Rectal smooth muscle tissue (tissue), 1 donor: ENCODE measurements around the gene SURF1.
"Not testable (repeated sequence)": the region's sequence is repeated elsewhere in the genome, so short reads cannot be mapped to it uniquely, and the experiment has no call there.

ENCODE experiments used
- H3K27ac ChIP-seq: one replicate; pipeline ENCODE4 v1.7.0; 2013; ENCODE audit warnings: low read depth, low read length, inconsistent platforms
- H3K27me3 ChIP-seq: one replicate; pipeline ENCODE4 v1.7.0; 2013; ENCODE audit warnings: low read length; ENCODE audit not compliant: control insufficient read depth, insufficient read depth
- H3K36me3 ChIP-seq: one replicate; pipeline ENCODE4 v1.7.0; 2013; ENCODE audit warnings: low read length; ENCODE audit not compliant: control insufficient read depth, insufficient read depth
- H3K4me1 ChIP-seq: one replicate; pipeline ENCODE4 v1.7.0; 2013; ENCODE audit warnings: low read length; ENCODE audit not compliant: control insufficient read depth, insufficient read depth
- H3K4me3 ChIP-seq: one replicate; pipeline ENCODE4 v1.7.0; 2013; ENCODE audit warnings: low read length
- H3K9ac ChIP-seq: one replicate; pipeline ENCODE4 v1.7.0; 2013; ENCODE audit warnings: low read length

The SURF1 gene

GRCh38 chr9:133333011-133333410 lies 23.3 kb downstream of the SURF1 start:
- no peak overlapping the region for H3K9ac ChIP-seq
- no peak overlapping the region for H3K27ac ChIP-seq
- H3K36me3 ChIP-seq = peaks cover 38% of the 10 kb centered on the region
- H3K4me1 ChIP-seq = no peaks in the 10 kb centered on the region
- H3K27me3 ChIP-seq = no peaks in the 10 kb centered on the region
- H3K4me3 ChIP-seq = no peak overlapping the region

GRCh38 chr9:133332381-133332730 lies 23.9 kb downstream of the SURF1 start:
- Histone ChIP-seq H3K27ac (no peak overlapping the region), H3K9ac (no peak overlapping the region), H3K36me3 (peaks cover 38% of the 10 kb centered on the region), H3K4me1 (no peaks in the 10 kb centered on the region), H3K4me3 (no peak overlapping the region), H3K27me3 (no peaks in the 10 kb centered on the region)

- Histone ChIP-seq H3K27ac (no peak overlapping the region), H3K36me3 (peaks cover 38% of the 10 kb centered on the region), H3K4me1 (no peaks in the 10 kb centered on the region), H3K4me3 (no peak overlapping the region), H3K9ac (no peak overlapping the region), H3K27me3 (no peaks in the 10 kb centered on the region)
Observed at GRCh38 chr9:133331641-133332380, 24.5 kb downstream of the SURF1 start.

- Histone ChIP-seq H3K4me1 (no peaks in the 10 kb centered on the region), H3K9ac (no peak overlapping the region), H3K4me3 (no peak overlapping the region), H3K36me3 (peaks cover 38% of the 10 kb centered on the region), H3K27me3 (no peaks in the 10 kb centered on the region), H3K27ac (no peak overlapping the region)
Observed at GRCh38 chr9:133331221-133331620, 25.1 kb downstream of the SURF1 start.

GRCh38 chr9:133329306-133330156 lies 26.8 kb downstream of the SURF1 start:
- H3K36me3 ChIP-seq = peaks cover 38% of the 10 kb centered on the region
- H3K27ac ChIP-seq, H3K4me3 ChIP-seq, H3K9ac ChIP-seq, H3K4me1 ChIP-seq, H3K27me3 ChIP-seq: not testable (repeated sequence)

GRCh38 chr9:133327834-133328484 lies 28.3 kb downstream of the SURF1 start:
- no peak overlapping the region for H3K27ac ChIP-seq
- no peaks in the 10 kb centered on the region for H3K27me3 ChIP-seq
- peaks cover 24% of the 10 kb centered on the region for H3K36me3 ChIP-seq
- H3K4me1 ChIP-seq = no peaks in the 10 kb centered on the region
- H3K4me3 ChIP-seq = no peak overlapping the region
- H3K9ac ChIP-seq = no peak overlapping the region

- H3K4me3 ChIP-seq, H3K9ac ChIP-seq, H3K27ac ChIP-seq, H3K4me1 ChIP-seq, H3K27me3 ChIP-seq: not testable (repeated sequence)
- H3K36me3 ChIP-seq = peaks cover 15% of the 10 kb centered on the region
Observed at GRCh38 chr9:133327021-133327420, 29.3 kb downstream of the SURF1 start.

- H3K4me3 ChIP-seq = no peak overlapping the region
- H3K9ac ChIP-seq = no peak overlapping the region
- no peaks in the 10 kb centered on the region for H3K4me1 ChIP-seq
- no peaks in the 10 kb centered on the region for H3K36me3 ChIP-seq
- no peaks in the 10 kb centered on the region for H3K27me3 ChIP-seq
- no peak overlapping the region for H3K27ac ChIP-seq
Observed at GRCh38 chr9:133323991-133324703, 32.1 kb downstream of the SURF1 start.

- no peak overlapping the region for H3K27ac ChIP-seq
- no peaks in the 10 kb centered on the region for H3K36me3 ChIP-seq
- no peaks in the 10 kb centered on the region for H3K27me3 ChIP-seq
- no peak overlapping the region for H3K9ac ChIP-seq
- H3K4me1 ChIP-seq = no peaks in the 10 kb centered on the region
- H3K4me3 ChIP-seq = no peak overlapping the region
Observed at GRCh38 chr9:133323211-133323610, 33.1 kb downstream of the SURF1 start.

GRCh38 chr9:133322701-133323100 lies 33.6 kb downstream of the SURF1 start:
- H3K4me1 ChIP-seq = no peaks in the 10 kb centered on the region
- H3K9ac ChIP-seq = no peak overlapping the region
- H3K27ac ChIP-seq = no peak overlapping the region
- H3K27me3 ChIP-seq = no peaks in the 10 kb centered on the region
- no peak overlapping the region for H3K4me3 ChIP-seq
- no peaks in the 10 kb centered on the region for H3K36me3 ChIP-seq

GRCh38 chr9:133321411-133321935 lies 34.8 kb downstream of the SURF1 start:
- Histone ChIP-seq H3K4me1 (no peaks in the 10 kb centered on the region), H3K27ac (no peak overlapping the region), H3K27me3 (no peaks in the 10 kb centered on the region), H3K4me3 (no peak overlapping the region), H3K9ac (no peak overlapping the region), H3K36me3 (no peaks in the 10 kb centered on the region)

- Histone ChIP-seq H3K27me3 (no peaks in the 10 kb centered on the region), H3K36me3 (no peaks in the 10 kb centered on the region), H3K9ac (no peak overlapping the region), H3K4me1 (no peaks in the 10 kb centered on the region), H3K4me3 (no peak overlapping the region), H3K27ac (no peak overlapping the region)
Observed at GRCh38 chr9:133320421-133320881, 35.8 kb downstream of the SURF1 start.
